CD4-positive, alpha-beta T cell treated with Interleukin-4 for 1 hour (primary cell): Measurements from ENCODE around the gene ALPL.
A peak's percentile ranks its signal among the peaks of the same experiment; 100 is the strongest.
"Not testable (repeated sequence)": the region's sequence is repeated elsewhere in the genome, so short reads cannot be mapped to it uniquely, and the experiment has no call there.

Source experiments
- DNase-seq, 2 donors: peaks; one replicate each; pipeline ENCODE4 v3.0.0-alpha.2; 2020 to 2022

ALPL gene

DNA sequence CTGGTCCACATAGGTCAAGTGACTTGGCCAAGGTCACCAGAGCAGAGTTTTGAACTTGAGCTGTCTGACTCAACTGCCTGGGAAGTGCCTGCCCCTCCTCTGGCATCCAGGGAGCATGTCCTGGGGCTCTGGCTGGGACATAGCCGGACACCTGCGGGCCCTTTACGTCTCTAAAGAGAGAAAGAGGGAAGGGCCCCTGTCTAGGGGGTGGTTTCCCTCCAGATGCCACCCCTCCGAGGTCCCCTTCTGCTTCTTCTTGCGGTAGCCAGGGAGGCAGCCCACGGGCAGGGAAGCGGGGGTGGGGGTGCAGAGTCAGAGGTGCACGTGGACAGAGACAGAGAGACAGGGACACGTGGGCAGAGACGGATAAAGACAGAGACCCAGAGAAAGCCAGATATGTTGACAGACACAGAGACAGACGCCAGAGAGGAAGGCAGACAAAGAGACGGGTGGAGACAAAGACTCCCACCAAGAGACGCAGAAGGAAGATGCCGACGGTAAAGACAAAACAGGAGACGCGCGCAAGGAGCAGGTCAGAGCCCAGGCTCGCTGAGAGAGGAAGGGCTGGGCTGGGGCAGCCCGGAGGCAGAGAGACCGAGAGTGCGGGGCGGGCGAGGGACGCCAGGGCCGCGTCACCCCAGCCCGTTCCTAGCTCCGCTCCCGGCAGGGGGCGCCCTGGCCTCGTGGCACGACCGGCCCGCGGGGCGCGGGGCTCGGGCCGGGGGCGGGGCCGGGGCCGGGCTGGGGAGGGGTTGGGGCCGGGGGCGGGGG is 458 bp upstream of the ALPL start:
- DNase-seq, result peak; percentile 38 to 41

DNA sequence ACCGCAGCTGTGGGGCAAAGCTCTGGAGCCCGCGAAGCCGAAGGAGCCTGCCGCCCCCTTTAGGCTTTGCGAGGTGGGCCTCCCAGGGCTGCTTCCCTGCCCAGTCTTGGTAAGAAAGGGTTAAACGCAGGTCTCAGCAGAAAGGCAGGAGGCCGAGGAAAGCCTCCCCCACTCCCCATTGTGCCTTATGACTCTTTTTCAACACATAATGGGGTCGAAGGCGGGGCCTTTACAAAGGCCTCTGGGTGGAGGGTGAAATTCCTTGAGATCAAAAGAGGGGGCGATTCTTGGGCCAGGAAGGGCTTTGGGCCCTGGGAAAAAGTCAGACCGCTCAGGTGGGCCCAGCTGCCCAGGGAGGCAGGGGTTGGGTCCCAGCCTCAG is 880 bp downstream of the ALPL start:
- DNase-seq, result no peak

DNA sequence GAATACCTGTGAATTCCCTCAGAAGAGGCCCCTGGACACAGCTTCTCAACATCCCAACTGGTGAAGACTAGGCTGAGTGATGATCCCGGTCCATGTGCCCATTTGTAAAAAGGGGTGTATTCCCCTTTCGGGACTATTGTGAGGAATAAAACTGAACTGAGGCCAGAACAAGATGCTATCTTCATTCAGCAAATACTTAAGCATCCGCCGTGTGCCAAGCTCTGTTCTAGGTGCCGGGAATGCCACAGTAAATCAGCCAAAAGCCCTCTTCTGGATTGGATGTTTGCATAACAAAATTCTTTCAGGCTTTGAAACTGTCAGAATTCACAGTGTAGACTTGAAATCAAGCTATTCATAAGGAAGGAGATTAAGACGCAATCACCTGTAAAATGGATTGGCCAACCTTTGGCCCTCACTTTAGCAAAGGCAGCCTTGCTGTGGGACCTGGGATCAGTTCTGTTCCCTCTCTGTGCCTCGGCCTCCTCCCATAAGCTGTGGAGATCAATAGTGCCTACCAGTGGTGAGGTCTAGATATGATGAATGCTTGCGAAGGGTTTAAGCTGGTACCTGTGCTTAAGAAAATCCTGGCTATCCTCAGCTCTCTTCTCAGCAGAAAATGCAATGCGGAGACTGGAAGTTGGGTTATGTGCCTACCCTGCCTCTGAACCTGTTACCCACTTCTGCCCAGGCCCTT is 1.8 kb downstream of the ALPL start:
- no peak for DNase-seq

DNA sequence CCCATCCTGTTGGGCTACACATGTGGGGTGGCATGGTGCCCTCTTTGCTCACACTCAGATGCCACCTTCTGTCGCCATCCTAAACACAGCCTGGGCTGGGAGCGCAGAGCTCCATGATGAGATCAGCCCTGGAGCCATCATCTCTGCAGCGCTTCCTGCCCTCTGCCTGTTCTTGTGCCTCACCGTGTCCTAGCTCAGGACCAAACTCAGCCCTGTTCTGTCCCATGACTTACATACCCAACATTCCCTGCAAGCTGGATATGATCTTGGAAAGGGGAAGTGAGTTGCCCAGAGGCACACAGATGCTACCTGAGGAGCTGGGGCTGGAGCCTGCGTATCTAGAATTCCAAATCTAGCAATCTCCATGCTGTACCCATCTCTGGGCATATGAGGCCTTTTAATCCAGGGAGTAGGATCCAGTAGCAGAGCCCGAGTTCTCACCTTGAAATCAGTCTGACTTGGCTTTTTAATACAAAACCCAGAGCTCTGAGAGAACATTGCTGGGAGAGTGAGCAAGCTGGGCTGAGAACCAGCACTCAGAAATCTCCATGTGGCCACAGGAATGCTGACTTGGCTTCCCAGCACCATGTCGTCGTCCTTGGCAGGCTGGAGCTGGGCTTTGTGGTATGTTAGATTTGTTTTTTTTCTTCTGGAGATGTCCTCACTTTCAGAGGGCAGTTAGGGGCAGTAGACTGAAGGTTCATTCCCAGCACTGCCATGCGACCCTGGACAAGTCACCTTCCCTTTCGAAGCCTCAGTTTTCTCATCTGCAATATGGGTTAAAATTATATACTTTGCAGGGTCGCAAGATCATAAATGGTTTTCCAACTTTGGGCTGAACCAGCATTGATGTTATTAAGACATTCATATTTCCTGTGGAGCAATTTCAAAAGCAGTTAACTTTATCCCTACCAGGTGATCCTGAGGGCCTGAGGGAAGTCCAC is 2.6 kb downstream of the ALPL start:
- no peak for DNase-seq

DNA sequence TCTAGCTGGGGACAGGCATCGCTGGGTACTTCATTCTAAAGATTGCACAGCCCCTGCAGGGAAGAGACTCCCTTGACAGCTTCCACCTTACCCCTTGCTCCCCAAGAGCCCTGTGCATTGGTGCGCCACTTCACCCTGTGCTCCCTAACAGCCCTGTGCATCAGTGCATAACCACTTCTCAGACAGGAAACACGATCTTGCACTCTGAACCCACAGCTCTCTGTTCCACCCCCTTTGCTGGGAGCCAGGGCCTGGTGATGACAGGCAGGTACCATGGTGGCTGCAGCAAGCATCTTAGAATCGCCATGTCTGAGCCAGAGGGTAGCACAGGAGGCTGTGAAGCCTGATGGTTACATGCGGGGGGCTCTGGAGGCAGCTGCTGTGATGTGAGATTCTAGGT is 5.0 kb downstream of the ALPL start:
- DNase-seq, result no peak

DNA sequence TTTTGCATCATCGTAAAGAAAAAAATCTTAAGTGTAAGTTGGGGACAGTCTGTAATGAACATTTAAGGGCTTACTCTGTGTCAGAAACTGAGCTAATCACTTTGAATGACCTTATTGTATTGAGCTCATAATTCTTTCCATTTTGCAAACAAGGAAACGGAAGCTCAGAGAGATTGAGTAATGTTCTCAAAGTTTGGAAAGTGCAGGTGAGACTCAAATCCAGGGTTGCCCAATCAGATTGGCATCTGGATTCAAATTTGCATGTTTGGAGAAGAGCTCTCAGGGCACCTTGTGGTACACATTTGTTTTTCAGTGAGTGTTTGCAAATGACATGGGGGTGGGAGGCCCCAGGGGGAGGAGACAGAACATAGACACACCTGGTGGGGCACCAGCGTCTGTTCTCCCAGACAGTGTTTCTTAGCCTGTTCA is 8.0 kb downstream of the ALPL start:
- DNase-seq, result peak in 1 of 2 donors; percentile 13

DNA sequence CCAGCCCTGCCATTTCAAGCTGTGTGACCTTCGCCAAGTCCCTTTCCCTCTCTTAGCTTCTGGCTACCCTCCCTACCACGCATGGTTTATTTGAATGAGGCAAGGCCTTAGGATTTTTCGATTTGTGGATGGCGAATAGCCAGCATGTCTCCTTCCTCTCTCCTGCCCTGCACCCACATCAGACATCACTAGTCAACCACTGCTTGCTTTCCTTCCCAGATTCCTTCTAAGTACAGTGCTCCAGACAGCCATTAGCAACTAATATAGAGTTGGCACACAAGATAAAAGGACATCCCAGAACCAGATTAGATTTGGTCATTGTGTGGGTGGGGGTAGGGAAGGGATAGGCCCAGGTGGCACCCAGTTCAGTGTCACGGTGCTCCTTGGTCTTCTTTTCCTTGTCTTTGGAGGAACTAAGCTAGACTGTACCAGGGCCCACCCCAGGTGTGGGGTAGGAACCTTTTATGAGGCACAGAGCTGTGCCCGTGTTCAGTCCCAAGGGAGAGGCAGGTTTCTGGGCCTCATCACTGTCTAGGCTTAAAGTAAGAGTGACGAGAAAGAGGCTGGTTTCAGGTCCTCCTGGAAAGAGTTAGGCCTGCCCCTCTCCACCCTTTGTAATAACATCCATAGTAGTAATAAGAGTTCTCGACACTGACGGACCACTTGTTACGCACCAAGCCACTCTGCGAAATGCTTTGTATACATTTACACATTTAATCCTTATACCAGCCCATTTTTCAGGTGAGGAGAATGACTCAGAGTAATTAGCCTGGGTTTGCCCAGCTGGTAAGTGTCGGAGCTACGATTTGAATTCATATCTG is 8.6 kb downstream of the ALPL start:
- DNase-seq, result peak in 1 of 2 donors; percentile 38

DNA sequence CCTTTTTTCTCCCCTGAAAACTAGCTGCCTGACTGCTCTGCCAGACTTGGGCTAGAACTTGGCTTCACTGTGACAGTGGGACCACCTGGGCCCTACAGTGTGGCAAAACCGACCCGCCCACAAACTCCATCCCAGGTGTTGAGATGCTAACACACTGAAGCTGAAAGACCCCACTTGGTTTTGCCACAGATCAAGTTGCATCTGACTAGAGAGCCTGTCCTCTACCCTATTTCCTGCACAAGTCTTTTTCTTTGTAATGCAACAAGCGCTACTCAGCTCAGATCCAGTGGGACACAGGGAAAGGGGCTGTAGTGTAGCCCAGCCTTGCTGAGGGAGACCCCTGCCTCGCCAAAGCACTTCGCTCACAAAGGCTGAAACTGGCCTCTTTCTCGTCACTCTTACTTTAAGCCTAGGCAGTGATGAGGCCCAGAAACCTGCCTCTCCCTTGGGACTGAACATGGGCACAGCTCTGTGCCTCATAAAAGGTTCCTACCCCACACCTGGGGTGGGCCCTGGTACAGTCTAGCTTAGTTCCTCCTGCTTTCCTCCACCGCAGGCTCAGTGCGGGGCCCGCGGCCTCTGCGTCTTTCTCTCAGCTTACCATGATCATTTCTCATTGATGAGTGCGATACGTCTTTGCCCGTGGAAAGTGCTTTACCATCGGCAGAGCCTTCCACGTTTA is 9.7 kb downstream of the ALPL start:
- peak in 1 of 2 donors; percentile 48 for DNase-seq

DNA sequence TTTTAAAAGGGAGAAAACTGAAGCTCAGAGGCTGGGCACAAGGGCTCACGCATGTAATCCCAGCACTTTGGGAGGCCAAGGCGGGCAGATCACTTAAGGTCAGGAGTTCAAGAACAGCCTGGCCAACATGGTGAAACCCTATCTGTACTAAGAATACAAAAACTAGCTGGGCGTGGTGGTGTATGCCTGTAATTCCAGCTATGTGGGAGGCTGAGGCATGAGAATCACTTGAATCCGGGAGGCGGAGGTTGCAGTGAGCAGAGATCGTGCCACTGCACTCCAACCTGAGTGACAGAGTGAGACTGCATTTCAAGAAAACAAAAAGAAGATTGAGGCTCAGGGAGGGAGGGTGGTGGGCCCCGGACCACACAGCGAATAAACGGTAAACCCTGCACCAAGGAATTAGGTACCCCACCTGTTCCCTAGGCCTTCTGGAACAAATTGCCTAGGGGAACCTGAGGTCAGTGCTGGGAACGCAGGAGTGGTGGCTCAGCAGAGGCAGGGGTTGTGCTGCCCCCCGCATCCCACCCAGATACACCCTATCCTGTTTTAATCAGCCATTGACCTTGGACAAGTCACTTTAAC is 10.4 kb downstream of the ALPL start:
- DNase-seq, result not testable (repeated sequence)

DNA sequence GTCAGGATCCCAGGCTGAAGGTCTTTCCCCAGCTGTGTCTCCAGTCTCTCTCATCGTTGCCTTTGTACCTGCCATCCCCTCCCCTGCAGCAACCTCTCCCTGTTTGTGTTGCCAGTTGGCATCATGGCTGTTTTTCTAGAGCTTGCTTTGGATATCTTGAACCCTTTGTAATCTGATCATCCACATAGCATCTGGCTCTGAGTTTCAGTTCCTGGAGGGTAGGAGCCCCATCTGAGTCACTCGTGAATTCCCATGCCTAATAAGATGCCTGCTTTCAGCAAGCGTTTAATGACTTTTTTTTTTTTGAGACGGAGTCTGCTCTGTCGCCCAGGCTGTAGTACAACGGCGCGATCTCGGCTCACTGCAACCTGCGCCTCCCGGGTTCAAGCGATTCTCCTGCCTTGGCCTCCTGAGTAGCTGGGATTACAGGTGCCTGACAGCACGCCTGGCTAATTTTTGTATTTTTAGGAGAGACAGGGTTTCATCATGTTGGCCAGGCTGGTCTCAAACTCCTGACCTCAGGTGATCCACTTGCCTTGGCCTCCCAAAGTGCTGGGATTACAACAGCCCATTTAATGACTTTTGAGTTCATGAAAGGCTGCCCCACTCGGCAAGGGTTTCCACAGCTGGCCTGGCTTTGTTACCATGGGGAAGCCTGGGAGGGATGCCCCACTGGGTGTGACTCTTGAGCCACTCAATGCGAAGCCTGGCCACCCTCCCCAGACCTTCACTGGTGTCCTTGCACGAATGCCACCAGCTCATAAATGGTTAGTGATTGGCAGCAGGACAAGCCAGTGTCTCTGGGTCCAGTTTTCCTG is 11.9 kb downstream of the ALPL start:
- DNase-seq, result no peak

DNA sequence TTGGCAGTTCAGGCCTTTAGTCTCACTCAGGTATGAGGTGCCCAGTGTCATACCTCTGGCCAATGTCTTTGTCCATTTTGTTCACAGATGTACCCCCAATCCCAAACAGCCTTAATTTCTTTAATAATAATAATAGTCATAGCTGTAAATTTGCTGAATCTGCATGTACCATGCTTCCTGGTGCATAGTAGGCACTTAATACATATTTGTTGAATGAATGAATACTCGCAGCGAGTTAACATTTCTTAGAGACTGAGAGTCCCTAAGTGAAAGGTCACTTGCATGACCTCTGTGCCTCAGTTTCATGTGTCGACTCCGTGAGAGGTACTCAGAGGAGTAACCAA is 12.5 kb downstream of the ALPL start:
- no peak for DNase-seq

DNA sequence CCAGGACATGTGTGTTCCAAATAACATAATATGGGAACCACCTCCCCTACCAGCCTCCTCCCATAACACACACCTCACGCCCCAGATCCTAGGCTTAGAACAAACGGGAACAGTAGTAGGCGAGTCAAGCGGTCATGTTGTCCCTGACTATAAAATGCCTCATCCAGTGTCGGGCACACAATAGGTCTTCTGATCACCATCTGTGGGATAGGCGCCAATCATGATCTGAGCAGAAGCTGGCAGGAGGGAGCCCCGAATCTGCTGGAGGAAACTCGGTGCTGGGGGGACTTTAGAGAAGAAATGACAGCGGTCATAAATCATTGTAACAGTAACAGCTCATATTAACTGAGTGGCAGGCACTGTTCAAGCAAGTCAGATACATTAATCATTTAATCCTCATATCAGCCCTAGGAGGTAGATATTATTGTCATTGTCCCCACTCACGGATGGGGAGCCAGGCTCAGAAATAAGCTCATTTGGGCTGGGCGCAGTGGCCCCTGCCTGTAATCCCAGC is 13.4 kb downstream of the ALPL start:
- DNase-seq, result no peak

DNA sequence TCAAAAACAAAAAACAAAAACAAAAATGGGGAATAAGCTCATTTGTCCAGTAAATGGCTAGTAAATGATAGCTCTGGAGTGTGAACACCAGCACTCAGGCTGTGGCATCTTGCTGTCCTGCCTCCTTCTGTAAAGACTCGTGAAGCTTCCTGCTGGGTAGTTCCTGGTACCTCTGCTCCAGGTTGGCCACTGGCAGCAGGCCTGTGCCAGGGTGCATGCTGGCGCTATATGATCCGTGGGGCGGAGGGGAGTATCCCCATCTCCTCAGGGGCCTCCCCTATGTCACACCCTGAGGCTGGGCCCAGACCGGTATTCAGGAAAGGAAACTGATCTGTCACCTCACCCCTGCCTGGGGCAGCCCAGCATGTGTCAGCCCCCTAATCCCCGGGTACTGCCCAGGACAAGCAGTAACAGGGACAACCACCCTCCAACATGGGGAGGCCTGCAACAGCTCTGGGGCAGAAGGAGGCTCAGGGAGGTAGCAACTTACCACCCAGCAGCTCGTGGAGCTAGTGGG is 14.1 kb downstream of the ALPL start:
- DNase-seq, result no peak

DNA sequence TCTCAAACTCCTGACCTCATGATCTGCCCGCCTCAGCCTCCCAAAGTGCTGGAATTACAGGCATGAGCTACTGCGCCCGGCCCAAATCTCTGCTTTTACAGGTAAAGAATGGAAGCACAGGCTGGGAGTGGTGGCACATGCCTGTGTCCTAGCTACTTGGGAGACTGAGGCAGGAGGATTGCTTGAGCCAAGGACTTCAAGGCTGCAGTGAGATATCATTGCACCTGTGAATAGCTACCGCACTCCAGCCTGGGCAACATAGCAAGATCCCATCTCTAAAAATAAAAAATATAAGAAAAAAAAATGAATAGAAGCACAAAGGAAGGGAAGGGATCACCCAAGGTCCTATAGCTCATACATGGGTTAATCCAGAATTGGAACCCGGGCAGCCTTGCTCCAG is 15.0 kb downstream of the ALPL start:
- no peak for DNase-seq

DNA sequence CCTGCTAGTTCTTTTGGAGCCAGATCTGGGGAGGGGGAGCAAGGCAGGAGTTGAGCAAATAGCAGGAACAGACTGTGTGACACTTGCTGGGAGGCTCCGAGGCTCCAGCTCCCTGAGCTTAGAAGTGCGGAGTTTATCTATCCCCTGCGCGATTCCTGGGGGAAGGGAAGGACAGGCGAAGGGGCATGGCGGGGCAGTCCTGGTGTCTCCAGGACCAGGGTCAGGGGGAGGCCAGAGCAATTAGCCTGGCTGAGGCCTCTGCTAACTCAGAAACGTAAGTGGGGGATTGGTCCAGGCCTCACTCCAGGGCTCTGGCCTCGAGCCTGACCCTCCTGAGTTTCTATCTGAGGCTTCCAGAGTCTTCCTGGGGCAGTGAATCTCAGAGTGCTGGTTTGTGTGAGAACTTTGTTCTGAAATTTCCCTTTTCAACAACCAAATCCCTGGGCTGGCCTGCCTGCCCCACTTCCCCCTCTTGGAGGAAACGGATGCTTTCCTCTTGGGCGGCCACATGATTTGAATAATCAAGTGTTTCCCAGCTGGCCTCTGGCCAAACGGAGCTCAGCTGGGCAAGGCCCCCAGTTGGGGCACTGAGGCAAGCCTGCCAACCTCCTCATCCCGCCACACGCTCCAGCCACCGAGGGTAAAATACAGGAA is 15.6 kb downstream of the ALPL start:
- DNase-seq, result peak in 1 of 2 donors; percentile 12

DNA sequence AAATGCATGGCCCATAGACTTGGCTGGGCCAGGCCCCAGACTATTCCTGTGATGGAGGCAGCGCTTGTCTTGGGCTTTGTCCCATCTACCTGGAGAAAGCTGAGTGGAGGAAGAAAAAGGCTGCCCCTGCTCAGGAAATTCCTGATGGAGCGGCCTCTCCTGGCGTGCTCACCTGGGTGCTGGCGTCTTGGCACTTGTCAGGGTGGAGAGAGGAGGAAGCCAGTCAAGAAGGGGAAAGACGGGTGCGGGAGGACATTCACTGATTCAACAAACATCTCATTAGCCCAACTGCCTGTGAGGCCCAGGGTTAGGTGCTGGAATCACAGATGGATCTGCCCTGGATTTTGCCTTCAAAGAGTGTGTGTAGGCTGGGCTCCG is 16.1 kb downstream of the ALPL start:
- DNase-seq, result no peak

DNA sequence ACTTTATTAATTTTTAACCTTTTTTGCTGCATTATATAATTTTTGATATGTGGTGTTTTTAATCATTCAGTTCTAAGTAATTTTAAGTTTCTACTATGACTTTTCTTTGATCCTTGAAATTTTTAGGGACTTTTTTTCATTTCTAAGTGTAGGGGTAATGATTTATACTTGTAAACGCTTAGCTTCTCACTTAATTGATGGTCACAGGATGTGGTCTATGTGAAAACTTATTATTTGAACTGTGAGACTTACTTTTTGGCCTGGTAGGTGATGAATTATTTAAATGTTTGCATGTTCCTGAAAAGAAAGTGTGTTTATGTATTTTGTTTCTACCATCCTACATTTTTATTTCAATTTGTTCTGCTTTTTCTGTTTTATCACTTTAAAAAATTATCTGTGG is 17.2 kb downstream of the ALPL start:
- DNase-seq, result no peak

DNA sequence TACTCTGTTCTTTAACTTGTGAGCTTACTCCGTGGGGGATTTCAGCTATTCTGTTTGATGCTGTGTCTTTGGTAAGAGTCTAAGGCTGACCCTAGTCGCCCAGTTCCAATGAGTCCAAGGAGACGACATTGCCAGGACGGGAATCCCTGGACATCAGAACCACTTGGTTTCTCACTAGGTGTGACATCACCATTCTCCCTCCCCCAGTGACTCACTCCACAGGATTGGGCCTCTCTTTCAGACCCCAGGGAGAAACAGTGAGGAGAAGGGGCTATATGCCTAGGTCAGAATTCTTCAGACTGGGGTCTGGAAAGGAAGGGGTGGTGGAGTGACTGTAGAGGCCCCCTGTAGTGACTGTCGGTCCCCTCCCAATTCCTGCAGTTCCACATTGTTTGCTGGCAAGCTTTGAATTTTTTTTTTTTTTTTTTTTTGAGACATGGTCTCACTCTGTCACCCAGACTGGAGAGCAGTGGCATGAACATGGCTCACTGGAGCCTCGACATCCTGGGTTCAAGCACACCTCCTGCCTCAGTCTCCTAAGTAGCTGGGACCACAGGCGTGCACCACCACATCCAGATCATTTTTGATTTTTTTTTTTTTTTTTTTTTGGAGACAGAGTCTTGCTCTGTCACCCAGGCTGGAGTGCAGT is 21.3 kb downstream of the ALPL start:
- no peak for DNase-seq

DNA sequence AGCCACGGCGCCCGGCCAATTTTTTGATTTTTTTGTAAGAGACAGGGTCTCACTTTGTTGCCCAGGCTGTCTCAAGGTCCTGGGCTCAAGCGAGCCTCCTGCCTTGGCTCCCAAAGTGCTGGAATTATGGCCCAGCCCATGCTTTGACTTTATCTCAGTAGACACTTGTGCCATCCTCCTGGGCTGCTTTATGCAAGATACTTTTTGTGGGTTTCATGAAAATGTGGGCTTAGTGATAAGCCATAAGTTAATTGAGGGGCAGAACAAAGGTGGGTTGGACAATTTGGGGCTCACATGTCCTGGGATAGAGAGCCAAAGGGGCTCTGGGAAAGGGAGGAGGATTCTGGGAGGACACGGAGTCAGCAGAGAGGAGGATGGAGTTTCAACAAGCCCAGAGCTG is 22.0 kb downstream of the ALPL start:
- DNase-seq, result no peak
